Endothelial cell (in vitro differentiated cells): ENCODE data around the gene SLC9A3. TPM values are rescaled to one million over a fixed set of nuclear protein-coding genes. Genes with fewer than 3 reads are reported as not detected.

ENCODE experiments used
- DNase-seq: peaks from one replicate; pipeline ENCODE4 v3.0.0; 2021; ENCODE audit warnings: low spot score
- H3K27ac Mint-ChIP-seq: one replicate; pipeline ENCODE4 v1.8.0; 2021; ENCODE audit warnings: mixed read lengths, inconsistent platforms; ENCODE audit not compliant: unreplicated experiment
- H3K27me3 Mint-ChIP-seq: one replicate; pipeline ENCODE4 v1.8.0; 2021; ENCODE audit warnings: mild to moderate bottlenecking, moderate library complexity, mixed read lengths, inconsistent platforms; ENCODE audit not compliant: unreplicated experiment
- H3K36me3 Mint-ChIP-seq: one replicate; pipeline ENCODE4 v1.8.0; 2021; ENCODE audit warnings: mild to moderate bottlenecking, low read depth, mixed read lengths, inconsistent platforms; ENCODE audit not compliant: unreplicated experiment
- H3K4me1 Mint-ChIP-seq: one replicate; pipeline ENCODE4 v1.8.0; 2021; ENCODE audit warnings: mild to moderate bottlenecking, mixed read lengths, inconsistent platforms; ENCODE audit not compliant: unreplicated experiment
- H3K4me3 Mint-ChIP-seq: one replicate; pipeline ENCODE4 v1.8.0; 2021; ENCODE audit warnings: mild to moderate bottlenecking, mixed read lengths, inconsistent platforms; ENCODE audit not compliant: unreplicated experiment
- H3K9me3 Mint-ChIP-seq: one replicate; pipeline ENCODE4 v1.8.0; 2021; ENCODE audit warnings: mixed read lengths, inconsistent platforms; ENCODE audit not compliant: unreplicated experiment
- total RNA-seq: library from RNA; stranded (reverse); fragmentation: NEBNext Ultra II Directional; extraction: Animal tissue kit (Norgen Biotek cat#: 25700); gene quantifications from one replicate; pipeline ENCODE4 v1.2.1, GENCODE V29; 2021; ENCODE audit not compliant: unreplicated experiment
- TF ChIP-seq, protein P1 (sequence below): fragments of 200-600 bp; sonication (generic); IDR thresholded peaks from one replicate; pipeline ENCODE4 v1.5.0; 2021; ENCODE audit warnings: antibody characterized with exemption; ENCODE audit not compliant: unreplicated experiment

The SLC9A3 gene
- total RNA-seq, 1 donor from 2014 or later, result 1.1 TPM

DNA sequence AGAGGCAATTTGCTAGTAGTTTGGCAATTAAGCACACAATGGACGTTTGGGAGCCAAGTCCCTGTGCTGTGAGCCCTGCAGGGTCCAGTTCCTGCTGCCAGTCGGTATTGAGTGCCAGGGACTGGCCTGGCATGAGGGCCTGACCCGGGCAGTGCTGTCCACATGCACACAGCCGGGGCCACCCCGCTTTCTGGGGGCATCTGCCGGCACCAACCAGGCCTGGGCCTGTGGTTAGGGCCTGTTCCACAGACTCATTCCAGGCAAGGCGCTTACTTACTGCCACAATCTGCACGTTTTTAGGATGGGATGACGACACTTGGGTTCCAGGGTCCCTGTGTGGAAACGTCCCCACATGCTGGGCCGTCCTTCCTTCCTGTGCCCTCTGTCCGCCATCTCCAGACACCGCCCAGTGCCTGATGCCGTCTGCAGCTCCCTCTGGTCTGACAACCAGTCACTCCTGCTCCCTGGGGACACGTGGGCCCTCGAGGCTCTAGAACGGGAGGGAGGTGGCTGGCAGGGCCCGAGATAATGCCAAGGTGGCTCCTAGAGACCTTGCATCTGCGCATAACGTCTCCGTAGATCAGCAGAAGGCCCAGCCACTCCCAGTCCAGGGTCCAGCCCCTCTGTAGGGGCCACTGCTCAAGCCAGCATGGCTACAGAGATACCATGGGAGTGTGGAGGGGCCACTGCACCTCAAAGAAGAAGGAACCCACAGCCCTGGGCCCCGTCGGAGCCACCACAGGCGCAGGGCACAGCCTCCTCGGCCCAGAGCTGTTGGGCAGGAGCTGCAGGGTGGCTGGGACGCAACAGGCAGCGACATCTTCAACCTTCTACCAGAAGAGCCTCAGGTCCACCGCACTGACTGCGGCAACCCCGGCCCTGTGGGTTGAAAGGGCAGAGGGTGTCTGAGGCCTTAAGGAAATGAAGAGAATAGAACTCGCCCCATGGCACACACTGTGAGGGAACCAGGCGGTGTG lies 24.7 kb downstream of the SLC9A3 start:
- Mint-ChIP-seq H3K27ac (no peak overlapping the region), H3K9me3 (no peaks in the 10 kb centered on the region), H3K4me1 (peaks cover 19% of the 10 kb centered on the region), H3K36me3 (no peaks in the 10 kb centered on the region), H3K27me3 (peaks cover 27% of the 10 kb centered on the region), H3K4me3 (no peak overlapping the region)
- TF ChIP-seq, protein P1, sequence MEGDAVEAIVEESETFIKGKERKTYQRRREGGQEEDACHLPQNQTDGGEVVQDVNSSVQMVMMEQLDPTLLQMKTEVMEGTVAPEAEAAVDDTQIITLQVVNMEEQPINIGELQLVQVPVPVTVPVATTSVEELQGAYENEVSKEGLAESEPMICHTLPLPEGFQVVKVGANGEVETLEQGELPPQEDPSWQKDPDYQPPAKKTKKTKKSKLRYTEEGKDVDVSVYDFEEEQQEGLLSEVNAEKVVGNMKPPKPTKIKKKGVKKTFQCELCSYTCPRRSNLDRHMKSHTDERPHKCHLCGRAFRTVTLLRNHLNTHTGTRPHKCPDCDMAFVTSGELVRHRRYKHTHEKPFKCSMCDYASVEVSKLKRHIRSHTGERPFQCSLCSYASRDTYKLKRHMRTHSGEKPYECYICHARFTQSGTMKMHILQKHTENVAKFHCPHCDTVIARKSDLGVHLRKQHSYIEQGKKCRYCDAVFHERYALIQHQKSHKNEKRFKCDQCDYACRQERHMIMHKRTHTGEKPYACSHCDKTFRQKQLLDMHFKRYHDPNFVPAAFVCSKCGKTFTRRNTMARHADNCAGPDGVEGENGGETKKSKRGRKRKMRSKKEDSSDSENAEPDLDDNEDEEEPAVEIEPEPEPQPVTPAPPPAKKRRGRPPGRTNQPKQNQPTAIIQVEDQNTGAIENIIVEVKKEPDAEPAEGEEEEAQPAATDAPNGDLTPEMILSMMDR, result no peak
- DNase-seq, result no peak

DNA sequence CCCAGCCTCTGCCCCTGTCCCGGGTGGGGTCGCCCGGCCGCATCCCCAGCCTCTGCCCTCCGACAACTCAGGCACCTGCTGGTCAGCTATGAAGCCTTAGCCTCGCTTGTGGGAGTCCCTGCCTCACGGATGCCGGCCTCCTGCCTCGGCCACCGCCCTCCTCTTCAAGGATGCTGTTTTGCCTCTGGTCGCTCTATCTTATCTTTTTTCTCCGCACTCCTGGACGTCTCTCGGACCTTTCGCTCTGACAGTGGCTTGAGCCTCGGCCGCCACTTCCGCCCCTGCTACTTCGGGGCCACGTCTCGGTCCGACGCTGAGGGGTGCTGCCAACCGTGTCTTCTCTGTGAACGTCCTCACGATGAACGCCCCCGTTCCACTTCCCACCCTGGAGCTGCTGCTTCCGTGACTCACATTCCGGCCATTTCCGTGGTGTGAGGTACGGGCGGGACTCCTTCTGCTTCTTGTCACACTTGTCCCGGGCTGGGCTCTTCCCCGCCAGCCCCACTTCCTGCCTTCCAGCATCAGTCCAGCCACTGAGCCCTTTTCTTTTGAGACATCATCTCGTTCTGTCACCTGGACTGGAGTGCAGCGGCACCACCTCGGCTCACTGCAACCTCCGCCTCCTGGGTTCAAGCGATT lies 26.3 kb downstream of the SLC9A3 start:
- Mint-ChIP-seq H3K4me3 (no peak overlapping the region), H3K27me3 (peaks cover 20% of the 10 kb centered on the region), H3K4me1 (peaks cover 19% of the 10 kb centered on the region), H3K9me3 (no peaks in the 10 kb centered on the region), H3K36me3 (no peaks in the 10 kb centered on the region), H3K27ac (no peak overlapping the region)
- DNase-seq, result no peak
- TF ChIP-seq, protein P1, result no peak

DNA sequence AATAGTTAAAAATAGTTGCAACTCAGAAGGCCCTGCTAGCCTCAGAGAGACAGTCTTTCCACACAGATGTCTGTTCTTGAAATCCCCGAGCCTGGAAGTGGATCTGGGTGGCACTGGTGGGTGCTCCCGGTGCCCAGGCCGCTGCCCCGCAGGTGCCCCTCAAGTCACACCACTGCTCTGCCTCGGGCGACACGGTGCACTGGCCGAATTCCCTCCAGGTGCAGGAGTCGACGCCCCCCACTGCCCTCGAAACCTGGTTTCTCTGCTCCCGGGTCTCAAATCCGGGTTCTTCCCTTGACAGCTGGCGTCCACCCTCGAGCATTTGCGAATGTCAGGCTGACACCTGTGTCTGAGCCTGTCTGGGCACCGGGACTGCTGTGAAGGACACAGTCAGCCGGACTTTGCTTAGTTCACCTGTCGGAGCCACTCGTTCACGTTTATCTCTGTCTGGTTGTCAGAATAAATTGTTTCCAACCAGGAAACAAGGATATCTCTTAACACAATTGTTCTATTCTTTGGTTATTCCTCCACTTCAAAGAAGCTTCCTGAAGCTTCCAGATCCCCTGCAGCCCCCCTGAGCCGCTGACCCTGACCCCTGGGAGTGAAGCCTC lies 27.1 kb downstream of the SLC9A3 start:
- Mint-ChIP-seq H3K36me3 (no peaks in the 10 kb centered on the region), H3K27ac (no peak overlapping the region), H3K27me3 (peaks cover 20% of the 10 kb centered on the region), H3K4me3 (no peak overlapping the region), H3K4me1 (peaks cover 17% of the 10 kb centered on the region), H3K9me3 (no peaks in the 10 kb centered on the region)
- TF ChIP-seq, protein P1, result no peak
- no peak for DNase-seq

DNA sequence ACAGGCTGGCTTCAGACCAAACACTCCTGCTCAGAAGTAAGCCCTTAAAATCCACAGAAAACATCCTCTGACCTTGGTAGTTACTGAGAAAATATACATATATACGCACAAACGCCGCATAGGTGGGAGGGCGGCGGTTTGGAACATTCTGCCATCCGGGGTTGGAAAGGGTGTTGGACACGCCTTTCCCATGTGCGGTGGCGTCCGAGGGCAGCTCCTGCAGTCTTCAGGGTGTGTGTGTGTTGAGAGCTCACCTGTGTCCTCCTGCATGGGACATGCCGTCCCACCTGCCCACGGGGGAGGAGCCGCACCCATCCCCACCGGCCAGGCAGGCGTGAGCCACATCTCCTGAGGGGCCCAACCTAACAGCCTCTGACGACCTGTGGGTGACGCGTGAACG lies 28.2 kb downstream of the SLC9A3 start:
- Mint-ChIP-seq H3K36me3 (no peaks in the 10 kb centered on the region), H3K27me3 (peaks cover 22% of the 10 kb centered on the region), H3K4me1 (peaks cover 17% of the 10 kb centered on the region), H3K4me3 (no peak overlapping the region), H3K9me3 (no peaks in the 10 kb centered on the region), H3K27ac (no peak overlapping the region)
- TF ChIP-seq, protein P1, result no peak
- DNase-seq, result no peak
